H4 (cell line): ENCODE data around the gene TLE3. TPM values are rescaled to one million over a fixed set of nuclear protein-coding genes. Genes with fewer than 3 reads are reported as not detected.

Experiments
- DNase-seq: peaks from one replicate; pipeline ENCODE4 v3.0.0-alpha.2; 2015; ENCODE audit warnings: low spot score
- total RNA-seq: library from RNA; depleted of rRNA; stranded (reverse); fragments of >200 nt; shearing (Covaris generic); gene quantifications from 2 replicates; pipeline ENCODE4 v1.2.3, GENCODE V29; 2014

Gene TLE3
- total RNA-seq, 1 experiment from 2014 or later = 17.5 TPM

- no peak for DNase-seq
Measured at GRCh38 chr15:70062321-70062956, 35.3 kb downstream of the TLE3 start.

GRCh38 chr15:70061696-70062270 lies 35.9 kb downstream of the TLE3 start:
- no peak for DNase-seq

- no peak for DNase-seq
Measured at GRCh38 chr15:70060993-70061305, 36.8 kb downstream of the TLE3 start.

GRCh38 chr15:70060214-70060992 lies 37.3 kb downstream of the TLE3 start:
- no peak for DNase-seq

GRCh38 chr15:70059476-70060213 lies 38.1 kb downstream of the TLE3 start:
- no peak for DNase-seq

- no peak for DNase-seq
Measured at GRCh38 chr15:70058642-70059360, 38.9 kb downstream of the TLE3 start.

- DNase-seq = no peak
Measured at GRCh38 chr15:70057931-70058641, 39.6 kb downstream of the TLE3 start.

GRCh38 chr15:70056091-70056680 lies 41.5 kb downstream of the TLE3 start:
- no peak for DNase-seq

GRCh38 chr15:70055601-70056051 lies 42.1 kb downstream of the TLE3 start:
- DNase-seq = no peak

GRCh38 chr15:70054884-70055387 lies 42.8 kb downstream of the TLE3 start:
- no peak for DNase-seq

- DNase-seq = no peak
Measured at GRCh38 chr15:70054366-70054765, 43.4 kb downstream of the TLE3 start.

- DNase-seq = no peak
Measured at GRCh38 chr15:70053716-70054229, 43.9 kb downstream of the TLE3 start.

- no peak for DNase-seq
Measured at GRCh38 chr15:70053001-70053715, 44.6 kb downstream of the TLE3 start.

- no peak for DNase-seq
Measured at GRCh38 chr15:70051948-70052633, 45.6 kb downstream of the TLE3 start.

GRCh38 chr15:70050970-70051369 lies 46.7 kb downstream of the TLE3 start:
- no peak for DNase-seq

GRCh38 chr15:70050441-70050840 lies 47.3 kb downstream of the TLE3 start:
- DNase-seq = no peak

- DNase-seq = no peak
Measured at GRCh38 chr15:70049701-70050301, 47.9 kb downstream of the TLE3 start.
